GM19452 (cell line): ENCODE measurements around the gene KISS1R.
"Not testable (repeated sequence)": the region's sequence is repeated elsewhere in the genome, so short reads cannot be mapped to it uniquely, and the experiment has no call there.

ENCODE experiments used
- ATAC-seq: cut with Tn5 transposase; IDR thresholded peaks from one replicate; pipeline ENCODE4 v1.9.1; 2021; ENCODE audit not compliant: unreplicated experiment

Gene KISS1R

DNA sequence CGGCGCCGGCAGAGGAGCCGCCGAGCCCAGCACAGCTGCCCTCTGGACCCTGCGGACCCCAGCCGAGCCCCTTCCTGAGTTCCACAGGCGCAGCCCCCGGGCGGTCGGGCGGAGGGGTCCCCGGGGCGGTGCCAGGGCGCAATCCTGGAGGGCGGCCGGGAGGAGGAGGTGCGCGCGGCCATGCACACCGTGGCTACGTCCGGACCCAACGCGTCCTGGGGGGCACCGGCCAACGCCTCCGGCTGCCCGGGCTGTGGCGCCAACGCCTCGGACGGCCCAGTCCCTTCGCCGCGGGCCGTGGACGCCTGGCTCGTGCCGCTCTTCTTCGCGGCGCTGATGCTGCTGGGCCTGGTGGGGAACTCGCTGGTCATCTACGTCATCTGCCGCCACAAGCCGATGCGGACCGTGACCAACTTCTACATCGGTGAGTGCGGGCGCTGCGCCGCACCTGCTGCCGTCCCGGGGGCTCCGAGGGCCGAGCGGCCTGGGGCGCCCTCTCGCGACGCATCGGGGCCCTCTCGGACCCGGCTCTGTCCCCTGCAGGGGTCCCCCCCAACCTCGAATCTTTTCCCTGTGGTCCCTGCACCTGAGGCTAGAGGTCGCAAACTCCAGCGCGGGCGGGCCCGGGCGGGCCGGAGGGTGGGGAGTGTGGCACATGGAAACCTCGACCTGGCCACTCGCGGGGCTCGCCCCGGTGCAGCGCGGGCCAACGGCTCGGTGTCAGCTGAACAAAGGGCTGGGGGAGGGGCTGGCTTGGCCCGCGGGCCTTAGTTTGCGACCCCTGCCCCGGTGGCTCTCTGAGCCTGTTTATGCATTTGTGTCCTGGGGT lies at the start of gene KISS1R:
KISS1R (plus strand) TSS at position 11 of the 829 bp plus-strand sequence; CDS start at position 181, 170 bp downstream.
- ATAC-seq: no peak

DNA sequence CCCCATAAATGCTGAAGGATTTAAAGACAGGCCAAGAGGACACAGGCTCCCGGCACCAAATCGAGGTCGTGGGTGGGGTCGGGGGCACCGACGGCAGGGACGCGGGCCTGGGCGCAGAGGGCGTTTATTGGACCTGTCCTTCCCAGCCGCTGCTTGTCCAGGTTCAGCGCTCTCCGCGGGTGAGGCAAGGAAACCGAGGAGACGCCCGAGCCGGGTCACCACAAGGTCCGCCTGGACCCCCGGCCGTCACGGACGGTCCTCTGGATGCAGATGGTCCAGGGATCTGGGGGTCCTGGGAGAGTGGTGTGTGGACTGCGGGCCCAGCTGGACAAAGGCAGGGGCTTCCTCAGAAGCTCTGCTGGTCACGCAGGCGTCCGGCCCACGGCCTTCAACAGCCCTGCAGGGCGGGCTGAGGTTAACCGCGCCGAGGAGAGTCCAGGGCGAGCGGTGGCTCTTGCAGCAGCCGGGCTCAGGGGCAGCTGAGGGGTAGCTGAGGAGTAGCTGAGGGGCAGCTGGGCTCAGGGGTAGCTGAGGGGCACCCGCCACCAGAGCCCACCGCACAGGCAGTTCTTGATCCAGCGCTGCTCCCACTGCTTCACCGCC lies 49.2 kb upstream of the KISS1R start:
- no peak for ATAC-seq

DNA sequence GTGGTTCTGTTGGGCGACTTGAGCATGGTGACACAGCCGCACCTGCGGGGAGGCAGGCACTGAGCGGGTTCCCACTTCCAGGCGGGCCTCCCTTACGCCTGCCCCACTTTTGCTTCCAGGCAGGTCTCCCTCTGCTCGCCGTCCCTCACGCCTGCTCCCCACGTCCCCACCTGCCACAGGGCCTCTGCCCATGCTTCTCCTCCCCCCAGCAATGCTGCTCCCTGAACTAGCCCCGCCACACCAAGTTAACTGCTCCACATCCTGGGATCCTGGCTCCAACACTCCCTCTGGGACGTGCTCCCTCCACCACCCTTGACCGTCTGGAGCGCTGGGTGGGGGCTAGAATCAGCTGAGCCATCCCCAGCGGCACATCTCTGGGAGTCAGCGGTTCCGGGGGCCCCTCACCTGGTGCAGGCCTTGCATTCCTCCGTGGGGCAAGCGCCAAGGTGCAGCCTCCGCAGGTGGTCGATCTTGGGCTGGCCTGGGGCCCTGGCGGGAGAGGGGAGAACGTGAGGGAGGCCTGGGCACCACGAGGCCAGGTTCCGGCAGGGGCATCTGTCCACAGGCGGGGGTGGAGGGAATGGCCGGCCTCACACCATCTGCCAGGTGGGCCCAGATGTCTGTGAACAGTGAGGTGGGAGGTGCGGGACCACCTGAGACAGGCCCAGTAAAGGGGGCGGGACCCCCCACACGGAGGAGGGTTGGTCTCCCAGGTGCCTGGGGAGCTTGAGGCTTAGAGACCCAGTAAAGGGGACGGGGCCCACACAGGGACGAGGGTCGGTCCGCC lies 48.5 kb upstream of the KISS1R start:
- ATAC-seq: no peak

DNA sequence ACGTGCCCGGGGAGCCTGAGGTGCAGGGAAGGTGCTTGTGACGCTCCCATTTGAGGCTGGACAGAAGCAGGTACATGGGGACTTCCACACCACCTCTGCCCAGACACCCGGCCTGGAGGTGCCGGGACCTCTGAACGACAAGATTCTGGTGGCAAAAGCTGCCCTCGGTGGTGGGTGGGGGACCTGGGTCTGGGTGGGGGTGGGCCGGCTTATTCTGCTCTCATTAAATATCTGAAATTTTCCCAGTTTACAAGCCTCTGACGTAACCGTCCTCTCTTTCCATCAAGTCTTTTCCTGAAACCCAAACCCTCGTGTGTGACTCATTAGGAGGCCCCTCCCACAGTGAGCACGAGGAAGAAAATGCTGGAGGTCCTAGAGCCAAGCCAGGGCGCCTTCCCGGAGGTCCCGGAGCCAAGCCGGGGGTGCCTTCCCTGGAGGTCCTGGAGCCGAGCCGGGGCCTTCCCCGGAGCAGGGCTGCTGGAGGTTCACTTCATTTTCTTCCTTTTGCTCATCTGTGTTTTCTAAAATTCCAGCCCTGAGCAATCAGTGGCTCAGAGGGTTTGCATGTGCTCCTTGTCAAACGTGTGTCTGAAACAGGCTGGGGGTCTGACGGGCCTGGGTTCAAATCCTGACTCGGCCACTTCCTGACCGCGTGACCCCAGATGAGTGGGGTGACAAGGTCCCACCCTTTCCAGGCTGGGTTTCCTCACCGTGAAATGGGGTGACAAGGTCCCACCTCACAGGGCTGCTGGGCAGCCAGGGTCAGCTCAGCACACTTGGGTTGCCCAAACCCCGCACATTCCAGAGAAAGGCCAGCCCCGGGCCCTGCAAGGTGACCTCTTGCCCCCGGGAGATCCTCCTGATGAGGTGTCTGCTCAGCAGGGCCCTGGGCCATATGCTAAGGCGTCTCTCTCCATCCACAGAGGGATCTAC lies 47.6 kb upstream of the KISS1R start:
- ATAC-seq: no peak

DNA sequence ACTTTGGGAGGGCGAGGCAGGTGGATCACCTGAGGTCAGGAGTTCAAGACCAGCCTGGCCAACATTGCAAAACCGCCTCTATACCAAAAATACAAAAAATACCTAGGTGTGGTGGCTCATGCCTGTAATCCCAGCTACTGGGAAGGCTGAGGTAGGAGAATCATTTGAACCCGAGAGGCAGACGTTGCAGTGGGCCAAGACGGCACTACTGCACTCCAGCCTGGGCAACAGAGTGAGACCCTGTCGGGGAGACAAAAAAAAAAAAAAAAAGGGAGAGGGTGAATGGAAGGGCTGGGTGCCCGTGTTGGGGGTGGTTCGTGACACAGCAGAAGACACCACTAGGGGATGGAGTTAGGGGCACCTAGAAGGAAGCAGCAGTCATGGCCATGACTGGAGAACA lies 46.8 kb upstream of the KISS1R start:
- no peak for ATAC-seq

DNA sequence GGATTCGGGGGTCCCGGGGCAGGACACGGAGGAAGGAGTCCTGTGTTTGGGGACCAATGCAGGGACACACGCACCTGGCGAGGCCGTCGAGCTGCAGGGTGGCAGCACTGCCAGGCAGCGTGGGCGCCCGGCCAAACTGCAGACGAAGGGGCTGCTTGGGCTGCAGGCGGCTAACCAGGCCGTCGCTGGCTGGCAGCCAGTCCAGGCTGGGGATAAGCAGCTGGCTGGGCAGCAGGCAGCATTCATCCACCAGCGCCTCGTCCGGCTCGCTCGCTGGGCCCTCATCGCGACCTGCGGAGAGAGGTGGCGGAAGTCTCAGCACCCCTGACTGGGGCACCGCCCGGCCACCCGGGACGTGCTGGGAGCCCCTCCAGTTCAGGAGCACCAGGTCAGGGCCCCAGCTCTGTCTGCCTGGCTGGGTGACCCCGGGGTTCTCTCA lies 46.2 kb upstream of the KISS1R start:
- ATAC-seq: no peak

DNA sequence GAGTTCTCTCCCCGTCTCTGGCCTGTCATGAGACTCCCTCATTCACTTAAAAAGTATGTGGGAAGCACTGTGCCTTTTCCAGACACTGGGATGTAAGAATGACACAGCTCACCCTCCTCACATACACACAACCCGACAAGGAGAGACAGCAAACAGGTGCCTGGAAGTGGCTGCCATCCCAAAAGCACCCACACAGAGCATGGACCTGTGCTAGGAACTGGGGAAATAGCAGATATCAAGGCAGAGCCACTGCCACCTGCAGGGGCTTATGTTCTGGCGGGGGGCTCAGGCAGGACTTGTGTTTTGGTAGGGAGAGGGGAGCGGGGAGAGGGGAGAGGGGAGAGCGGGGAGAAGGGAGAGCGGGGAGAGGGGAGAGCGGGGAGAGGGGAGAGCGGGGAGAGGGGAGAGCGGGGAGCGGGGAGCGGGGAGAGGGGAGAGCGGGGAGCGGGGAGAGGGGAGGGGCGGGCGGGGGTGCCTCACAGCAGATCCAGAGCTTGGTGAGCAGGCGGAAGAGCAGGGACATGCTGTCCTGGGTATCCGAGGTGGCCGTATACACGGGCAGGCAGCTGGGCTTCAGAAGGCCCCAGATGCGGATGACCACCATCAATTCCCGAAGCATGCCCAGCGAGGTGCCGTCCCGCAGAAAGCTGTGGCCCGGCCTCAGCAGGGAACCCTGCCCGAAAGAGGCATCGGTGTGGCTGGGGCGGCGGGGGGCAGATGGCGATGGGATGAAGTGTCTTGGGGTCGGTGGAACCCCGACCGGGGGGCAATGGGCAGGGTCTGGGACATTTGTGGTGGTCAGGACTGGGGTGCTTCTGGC lies 45.5 kb upstream of the KISS1R start:
- ATAC-seq: no peak

DNA sequence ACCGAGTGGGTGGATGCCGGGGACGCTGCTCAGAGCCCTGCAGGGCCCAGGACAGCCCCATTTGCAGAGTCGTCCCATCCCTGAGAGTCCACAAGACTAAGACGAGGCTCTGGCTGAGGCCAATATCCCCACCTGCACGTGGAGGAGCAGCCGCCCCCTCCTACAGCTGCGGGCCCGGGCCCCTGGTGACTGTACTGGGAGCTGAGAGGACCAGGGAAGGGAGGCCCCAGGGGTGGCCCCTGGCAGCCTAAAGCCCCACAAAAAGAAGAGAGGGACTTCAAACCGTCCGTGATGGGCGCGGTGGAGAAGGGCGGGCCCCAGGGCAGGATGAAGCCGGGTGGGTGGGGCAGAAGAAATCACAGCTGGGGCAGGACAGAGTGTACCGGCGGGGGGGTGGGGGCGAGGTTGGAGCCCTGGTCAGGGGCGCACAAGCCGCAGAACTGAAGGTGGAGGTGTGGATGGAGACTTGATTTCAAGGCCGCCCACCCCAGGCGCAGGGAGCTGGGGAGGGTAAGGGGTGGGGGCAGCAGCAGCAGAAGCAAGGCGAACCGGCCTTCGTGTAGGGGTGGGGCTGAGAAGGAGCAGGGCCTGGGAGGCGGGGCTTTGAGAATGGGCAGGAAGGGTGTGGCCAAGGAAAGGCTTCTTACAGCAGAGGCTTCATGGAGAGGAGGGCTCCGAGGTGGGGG lies 44.7 kb upstream of the KISS1R start:
- no peak for ATAC-seq

DNA sequence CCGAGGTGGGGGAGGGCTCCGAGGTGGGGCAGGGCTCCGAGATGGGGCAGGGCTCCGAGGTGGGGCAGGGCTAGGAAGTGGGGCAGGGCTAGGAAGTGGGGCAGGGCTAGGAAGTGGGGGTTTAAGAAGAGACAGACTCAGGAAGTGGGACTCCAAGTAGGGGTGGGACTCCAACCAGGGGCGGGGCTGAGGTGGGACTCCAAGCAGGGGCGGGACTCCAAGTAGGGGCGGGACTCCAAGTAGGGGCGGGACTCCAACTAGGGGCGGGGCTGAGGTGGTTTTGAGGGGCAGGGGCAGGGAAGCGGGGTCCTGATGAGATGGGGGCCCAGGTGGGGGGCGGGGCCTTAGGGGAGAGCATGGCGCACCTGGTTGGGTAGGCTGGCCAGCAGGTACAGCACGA lies 44.0 kb upstream of the KISS1R start:
- no peak for ATAC-seq

DNA sequence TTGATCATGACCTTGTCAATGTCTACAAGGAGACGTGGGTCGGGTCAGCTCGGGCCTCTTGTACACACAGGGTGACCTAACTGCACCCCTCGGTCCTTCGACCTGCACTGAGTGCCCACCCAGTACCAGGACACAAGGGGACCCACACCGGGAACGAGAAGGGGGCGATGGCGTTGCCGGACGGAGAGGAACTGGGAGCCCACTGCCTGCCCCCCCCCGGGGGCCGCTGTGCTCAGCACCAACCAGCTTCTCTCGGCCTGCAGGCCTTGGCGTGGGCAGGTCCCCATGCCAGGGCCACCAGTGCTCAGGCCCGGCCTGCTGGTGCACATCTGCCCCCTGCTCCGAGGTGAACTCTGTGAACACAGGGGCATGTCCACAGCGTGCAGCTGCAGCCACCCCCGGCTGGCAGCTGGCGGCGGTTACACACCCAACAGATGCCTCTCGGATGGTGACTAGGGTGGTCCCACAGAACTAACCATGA lies 43.5 kb upstream of the KISS1R start:
- no peak for ATAC-seq

DNA sequence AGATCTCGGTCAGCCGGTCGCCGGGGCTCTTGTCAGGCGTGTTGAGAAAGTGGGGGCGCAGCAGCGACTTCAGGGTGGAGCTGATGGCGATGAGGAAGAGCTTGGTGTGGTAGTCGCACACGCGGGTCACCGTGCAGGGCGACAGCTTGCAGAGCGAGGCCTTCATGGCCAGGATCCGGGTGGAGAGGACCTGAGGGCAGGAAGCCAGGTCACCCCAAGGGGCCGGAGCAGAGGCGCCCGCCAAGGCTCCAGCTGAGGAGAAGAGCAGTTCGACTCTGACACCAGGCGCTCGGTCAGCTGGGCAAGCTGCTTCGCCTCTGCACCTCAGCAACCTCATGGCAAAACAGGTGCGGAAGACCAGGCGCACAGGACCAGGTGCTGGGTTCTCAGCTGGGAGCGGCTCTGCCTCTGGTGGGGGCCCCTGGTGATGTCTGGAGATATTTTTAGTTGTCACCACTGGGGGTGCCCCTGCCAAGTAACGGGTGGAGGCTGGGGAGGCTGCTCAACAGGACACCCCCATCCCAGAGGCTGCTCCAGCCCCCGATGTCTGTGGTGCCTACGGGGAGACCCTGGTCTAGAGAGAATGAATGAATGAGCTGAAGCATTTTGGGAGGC lies 41.8 kb upstream of the KISS1R start:
- ATAC-seq: no peak

DNA sequence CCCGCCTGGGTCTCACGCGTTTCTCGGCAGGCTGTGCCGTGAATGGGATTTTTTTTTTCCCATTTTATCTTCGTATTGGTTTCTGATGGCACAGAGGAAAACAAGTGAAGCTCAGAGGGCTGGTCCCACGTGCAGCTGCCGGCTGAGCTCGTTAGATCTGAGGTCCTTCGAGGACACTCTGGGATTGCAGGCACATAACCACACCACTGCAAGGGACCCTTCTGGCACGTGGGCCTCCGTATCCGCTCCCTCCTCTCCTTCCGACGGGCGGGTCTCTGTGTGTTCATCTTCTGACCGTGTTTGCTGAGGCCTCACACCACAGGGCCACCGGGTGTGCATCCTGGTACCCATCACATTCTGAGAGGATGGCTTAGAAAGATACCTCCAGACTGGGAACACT lies 41.0 kb upstream of the KISS1R start:
- ATAC-seq: no peak

DNA sequence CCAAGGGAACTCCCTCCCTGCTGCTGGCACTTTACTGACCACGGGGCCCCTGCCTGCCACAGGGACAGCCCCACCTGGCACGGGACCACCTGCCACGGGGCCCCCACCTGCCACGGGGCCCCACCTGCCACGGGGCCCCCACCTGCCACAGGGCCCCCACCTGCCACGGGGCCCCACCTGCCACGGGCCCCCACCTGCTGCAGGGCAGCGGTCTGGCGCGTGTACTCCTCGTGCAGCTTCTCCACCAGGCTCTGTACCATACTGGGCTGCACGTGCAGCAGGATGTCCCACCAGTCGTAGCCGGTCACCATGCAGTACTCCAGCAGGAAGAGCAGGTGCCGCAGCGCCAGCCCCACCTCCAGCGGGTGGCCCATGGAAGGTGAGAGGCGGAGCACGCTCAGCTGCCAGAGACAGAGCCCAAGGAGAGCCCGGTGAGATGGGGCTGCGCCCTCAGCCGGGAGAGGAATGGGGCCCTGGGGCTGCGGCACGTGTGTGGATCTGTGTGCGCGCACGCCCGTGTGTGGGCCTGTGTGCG lies 40.3 kb upstream of the KISS1R start:
- no peak for ATAC-seq

DNA sequence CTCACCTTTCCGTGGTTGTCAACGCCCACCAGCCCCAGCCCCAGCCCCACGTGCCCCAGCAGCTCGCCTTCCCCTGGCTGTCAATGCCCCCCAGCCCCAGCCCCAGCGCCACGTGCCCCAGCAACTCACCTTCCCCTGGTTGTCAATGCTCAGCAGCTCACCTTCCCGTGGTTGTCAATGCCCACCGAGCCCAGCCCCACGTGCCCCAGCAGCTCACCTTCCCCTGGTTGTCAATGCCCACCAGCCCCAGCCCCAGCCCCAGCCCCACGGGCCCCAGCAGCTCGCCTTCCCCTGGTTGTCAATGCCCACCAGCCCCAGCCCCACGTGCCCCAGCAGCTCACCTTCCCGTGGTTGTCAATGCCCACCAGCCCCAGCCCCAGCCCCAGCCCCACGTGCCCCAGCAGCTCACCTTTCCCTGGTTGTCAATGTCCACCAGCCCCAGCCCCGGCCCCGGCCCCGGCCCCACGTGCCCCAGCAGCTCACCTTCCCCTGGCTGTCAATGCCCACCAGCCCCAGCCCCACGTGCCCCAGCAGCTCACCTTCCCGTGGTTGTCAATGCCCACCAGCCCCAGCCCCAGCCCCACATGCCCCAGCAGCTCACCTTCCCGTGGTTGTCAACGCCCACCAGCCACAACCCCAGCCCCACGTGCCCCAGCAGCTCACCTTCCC lies 39.0 kb upstream of the KISS1R start:
- ATAC-seq: not testable (repeated sequence)

DNA sequence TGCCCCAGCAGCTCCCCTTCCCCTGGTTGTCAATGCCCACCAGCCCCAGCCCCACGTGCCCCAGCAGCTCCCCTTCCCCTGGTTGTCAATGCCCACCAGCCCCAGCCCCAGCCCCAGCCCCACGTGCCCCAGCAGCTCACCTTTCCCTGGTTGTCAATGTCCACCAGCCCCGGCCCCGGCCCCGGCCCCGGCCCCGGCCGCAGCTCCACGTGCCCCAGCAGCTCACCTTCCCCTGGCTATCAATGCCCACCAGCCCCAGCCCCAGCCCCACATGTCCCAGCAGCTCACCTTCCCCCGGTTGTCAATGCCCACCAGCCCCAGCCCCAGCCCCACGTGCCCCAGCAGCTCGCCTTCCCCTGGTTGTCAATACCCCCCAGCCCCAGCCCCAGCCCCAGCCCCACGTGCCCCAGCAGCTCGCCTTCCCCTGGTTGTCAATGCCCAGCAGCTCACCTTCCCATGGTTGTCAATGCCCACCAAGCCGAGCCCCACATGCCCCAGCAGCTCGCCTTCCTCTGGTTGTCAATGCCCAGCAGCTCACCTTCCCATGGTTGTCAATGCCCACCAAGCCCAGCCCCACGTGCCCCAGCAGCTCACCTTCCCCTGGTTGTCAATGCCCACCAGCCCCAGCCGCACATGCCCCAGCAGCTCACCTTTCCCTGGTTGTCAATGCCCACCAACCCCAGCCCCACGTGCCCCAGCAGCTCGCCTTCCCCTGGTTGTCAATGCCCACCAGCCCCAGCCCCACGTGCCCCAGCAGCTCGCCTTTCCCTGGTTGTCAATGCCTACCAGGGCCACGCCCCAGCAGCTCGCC lies 38.2 kb upstream of the KISS1R start:
- ATAC-seq: not testable (repeated sequence)

DNA sequence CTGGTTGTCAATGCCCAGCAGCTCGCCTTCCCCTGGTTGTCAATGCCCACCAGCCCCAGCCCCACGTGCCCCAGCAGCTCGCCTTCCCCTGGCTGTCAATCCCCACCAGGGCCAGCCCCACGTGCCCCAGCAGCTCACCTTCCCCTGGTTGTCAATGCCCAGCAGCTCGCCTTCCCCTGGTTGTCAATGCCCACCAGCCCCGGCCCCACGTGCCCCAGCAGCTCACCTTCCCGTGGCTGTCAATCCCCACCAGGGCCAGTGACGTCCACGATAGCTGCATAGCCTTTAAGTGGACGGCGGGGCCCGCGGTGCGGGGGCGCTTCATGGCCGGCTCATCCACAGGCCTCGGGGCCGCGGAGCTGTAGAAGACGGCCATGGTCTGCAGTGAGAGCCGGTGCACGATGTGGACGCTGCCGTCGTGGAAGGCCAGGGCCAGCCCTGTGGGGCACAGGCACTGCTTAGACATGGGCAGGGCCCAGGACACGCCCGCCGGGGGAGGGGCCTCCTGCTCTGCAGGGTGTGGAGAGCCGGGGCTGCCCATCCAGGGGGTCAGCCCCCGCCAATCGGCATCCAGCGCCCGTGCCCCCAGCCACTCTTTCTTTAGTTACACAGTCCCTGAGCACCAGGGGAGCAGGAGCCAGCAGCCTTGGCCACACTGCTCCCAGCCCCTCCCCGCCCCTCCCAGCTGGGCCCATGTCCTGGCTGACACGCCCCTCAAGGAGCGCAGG lies 37.3 kb upstream of the KISS1R start:
- ATAC-seq: no peak
